GM12878 (cell line): ENCODE data around the gene SUGCT. TPM values are rescaled to one million over a fixed set of nuclear protein-coding genes. Genes with fewer than 3 reads are reported as not detected.

Source experiments
- ATAC-seq: fragments of 200-7000 bp; cut with Tn5 transposase; 3 replicates; pipeline ENCODE4 v1.9.1; 2020; ENCODE audit warnings: mild to moderate bottlenecking, moderate library complexity
- BruUV-seq: library from RNA; stranded (reverse); fragments of 400-500 nt; replicated peaks from 2 replicates; lab custom pipeline; 2021; lab: Mats Ljungman, UMichigan
- CTCF ChIA-PET: fragments of 300-600 bp; sonication (Branson Sonifier 250); formaldehyde crosslinking; extraction: SDS; loops from one replicate; lab custom pipeline; 2021; ENCODE audit warnings: inconsistent platforms; lab: Yijun Ruan, JAX
- POLR2A ChIA-PET: fragments of 350-600 bp; formaldehyde crosslinking; extraction: SDS; loops from one replicate; lab custom pipeline; 2021; ENCODE audit warnings: inconsistent platforms; lab: Charles Lee
- RAD21 ChIA-PET: fragments of 300-600 bp; sonication (Branson Sonifier 250); formaldehyde crosslinking; loops from one replicate; lab custom pipeline; 2023; ENCODE audit warnings: antibody characterized with exemption; ENCODE audit not compliant: unreplicated experiment; lab: Charles Lee
- SMC1A ChIA-PET: fragments of 300-600 bp; sonication (Branson Sonifier 250); formaldehyde crosslinking; loops from one replicate; lab custom pipeline; 2023; ENCODE audit not compliant: unreplicated experiment, uncharacterized antibody; lab: Charles Lee
- DNase-seq: peaks from one replicate; pipeline ENCODE4 v3.0.0-alpha.2; 2011; ENCODE audit warnings: low read depth, low spot score
- FAIRE-seq: peaks from 3 replicates; lab custom pipeline; 2011; peaks lifted over from hg19 to GRCh38; lab: Jason Lieb, UNC
- H2AFZ ChIP-seq: 2 replicates; pipeline ENCODE4 v1.6.0; 2011; ENCODE audit warnings: low read depth, low read length, control low read depth; ENCODE audit not compliant: control insufficient read depth
- H3K27ac ChIP-seq: 2 replicates; pipeline ENCODE4 v1.5.1; 2011; ENCODE audit warnings: control low read depth; ENCODE audit not compliant: control insufficient read depth, insufficient read depth
- H3K27me3 ChIP-seq, 2 experiments: replicated peaks in 1 of 2; 2 replicates each; pipeline versions ENCODE4 v1.6.0 to v1.6.1; 2011; ENCODE audit warnings: low read length in 1 of 2; ENCODE audit not compliant: control insufficient read depth in 2 of 2, insufficient read depth in 2 of 2
- H3K36me3 ChIP-seq, 2 experiments: 2 replicates each; pipeline ENCODE4 v1.5.1; 2011; ENCODE audit warnings: low read length in 1 of 2; ENCODE audit not compliant: control insufficient read depth in 2 of 2, insufficient read depth in 2 of 2
- H3K4me1 ChIP-seq: 2 replicates; pipeline ENCODE4 v1.6.1; 2011; ENCODE audit warnings: mild to moderate bottlenecking, low read length, moderate library complexity, mixed read lengths; ENCODE audit not compliant: control insufficient read depth, insufficient read depth
- H3K4me2 ChIP-seq: 2 replicates; pipeline ENCODE4 v1.6.0; 2011; ENCODE audit warnings: control low read depth; ENCODE audit not compliant: control insufficient read depth, insufficient read depth
- H3K4me3 ChIP-seq: fragments of 200-600 bp; sonication (generic); 2 replicates; pipeline ENCODE4 v1.5.1; 2016
- H3K79me2 ChIP-seq: 2 replicates; pipeline ENCODE4 v1.6.0; 2011; ENCODE audit warnings: low read length; ENCODE audit not compliant: control insufficient read depth, insufficient read depth
- H3K9ac ChIP-seq: 2 replicates; pipeline ENCODE4 v1.8.0; 2011; ENCODE audit warnings: low read length, control low read depth, mixed read lengths; ENCODE audit not compliant: control insufficient read depth, insufficient read depth
- H3K9me3 ChIP-seq: replicated peaks from 3 replicates; pipeline ENCODE4 v1.5.1; 2011; ENCODE audit warnings: mild to moderate bottlenecking, low read length; ENCODE audit not compliant: control insufficient read depth, insufficient read depth
- H4K20me1 ChIP-seq: 2 replicates; pipeline ENCODE4 v1.6.0; 2011; ENCODE audit not compliant: control insufficient read depth, insufficient read depth
- ASH2L ChIP-seq: fragments of 300-600, 200-600 bp; sonication (generic); IDR thresholded peaks from 2 replicates; pipeline ENCODE4 v1.6.1; 2017; ENCODE audit warnings: low read depth, mild to moderate bottlenecking, borderline replicate concordance
- ELK1 ChIP-seq: IDR thresholded peaks from 2 replicates; pipeline ENCODE4 v1.6.1; 2012; ENCODE audit warnings: low read depth, low read length, improper control_type of control experiment
- EP300 ChIP-seq, 2 experiments: fragments of 150-350 bp in 1 of 2; IDR thresholded peaks; 2 replicates each; pipeline ENCODE4 v1.6.1; 2011 to 2012; ENCODE audit warnings: low read depth in 2 of 2, low read length in 2 of 2, borderline replicate concordance in 1 of 2, improper control_type of control experiment in 1 of 2, inconsistent platforms in 1 of 2; ENCODE audit not compliant: control insufficient read depth in 1 of 2
- FOS ChIP-seq: IDR thresholded peaks from 3 replicates; pipeline ENCODE4 v1.6.1; 2011; ENCODE audit warnings: borderline replicate concordance; ENCODE audit not compliant: insufficient read length; ENCODE audit errors: extremely low read depth
- GABPA ChIP-seq: IDR thresholded peaks from 2 replicates; pipeline ENCODE4 v1.6.1; 2014; ENCODE audit warnings: antibody characterized with exemption, low read depth, mild to moderate bottlenecking, inconsistent platforms
- HDAC2 ChIP-seq: fragments of 200-600 bp; sonication (generic); IDR thresholded peaks from 2 replicates; pipeline ENCODE4 v1.6.1; 2017
- MAX ChIP-seq: IDR thresholded peaks from 2 replicates; pipeline ENCODE4 v1.6.1; 2012; ENCODE audit warnings: low read depth, low read length, improper control_type of control experiment
- MLLT1 ChIP-seq: fragments of 450-650 bp; IDR thresholded peaks from 2 replicates; pipeline ENCODE4 v1.6.1; 2016; ENCODE audit warnings: mild to moderate bottlenecking
- NFIC ChIP-seq: IDR thresholded peaks from 2 replicates; pipeline ENCODE4 v1.6.1; 2012; ENCODE audit warnings: low read depth, mild to moderate bottlenecking, inconsistent platforms, low read length, moderate library complexity
- NR2C2 ChIP-seq: IDR thresholded peaks from 2 replicates; pipeline ENCODE4 v1.6.1; 2011; ENCODE audit warnings: borderline replicate concordance, low read depth; ENCODE audit not compliant: control insufficient read depth, insufficient read length
- NRF1 ChIP-seq: conservative IDR thresholded peaks from 2 replicates; pipeline ENCODE4 v1.6.1; 2011; ENCODE audit warnings: mild to moderate bottlenecking, low read depth, low read length, improper control_type of control experiment
- PAX5 ChIP-seq: IDR thresholded peaks from 2 replicates; pipeline ENCODE4 v1.6.1; 2011; ENCODE audit warnings: low read depth, low read length, borderline replicate concordance
- POLR2AphosphoS5 ChIP-seq: IDR thresholded peaks from 2 replicates; pipeline ENCODE4 v1.6.1; 2011; ENCODE audit warnings: mild to moderate bottlenecking, low read length, inconsistent platforms
- RBBP5 ChIP-seq: fragments of 200-600 bp; sonication (generic); conservative IDR thresholded peaks from 2 replicates; pipeline ENCODE4 v1.6.1; 2016
- SP1 ChIP-seq: IDR thresholded peaks from one replicate; pipeline ENCODE4 v1.6.1; 2011; ENCODE audit warnings: low read depth, low read length
- SRF ChIP-seq, 2 experiments: IDR thresholded peaks; 2 replicates each; pipeline ENCODE4 v1.6.1; 2011; ENCODE audit warnings: low read depth in 2 of 2, low read length in 2 of 2, mild to moderate bottlenecking in 1 of 2, moderate library complexity in 1 of 2
- SUPT20H ChIP-seq: IDR thresholded peaks from 2 replicates; pipeline ENCODE4 v1.6.1; 2011; ENCODE audit warnings: low read depth, mild to moderate bottlenecking, low read length, moderate library complexity, borderline replicate concordance; ENCODE audit not compliant: control insufficient read depth
- ZBTB4 ChIP-seq: fragments of 450-650 bp; formaldehyde crosslinking; IDR thresholded peaks from 2 replicates; pipeline ENCODE4 v1.4.0; 2022; ENCODE audit warnings: mild to moderate bottlenecking, moderate library complexity
- ZNF217 ChIP-seq: fragments of 450-650 bp; IDR thresholded peaks from 2 replicates; pipeline ENCODE4 v1.6.1; 2017; ENCODE audit warnings: antibody characterized with exemption, mild to moderate bottlenecking
- ZNF622 ChIP-seq: fragments of 450-650 bp; IDR thresholded peaks from 2 replicates; pipeline ENCODE4 v1.6.1; 2017; ENCODE audit warnings: mild to moderate bottlenecking, inconsistent platforms
- WGBS: methylation state at CpG from one replicate; pipeline ENCODE4 v1.1.6; 2016; ENCODE audit warnings: low lambda C conversion rate; ENCODE audit not compliant: insufficient replicate concordance, insufficient coverage; ENCODE audit errors: missing lambda C conversion rate; 5-methylcytosine and 5-hydroxymethylcytosine counted together
- in situ Hi-C: fragments of 300-500 bp; cut with MboI; formaldehyde crosslinking; loops from 9 replicates; pipeline ENCODE4 v1.14.3; 2018; ENCODE audit warnings: mixed read lengths
- intact Hi-C: fragments of 100-400 bp; cut with micrococcal nuclease; formaldehyde crosslinking; loops from one replicate; pipeline ENCODE4 v1.14.2; 2022; ENCODE audit not compliant: unreplicated experiment
- polyA plus RNA-seq, 11 experiments: library from polyadenylated mRNA; depleted of rRNA in 4 of 11; unstranded in 6 of 11; stranded (reverse) in 5 of 11; fragments of >200 nt; fragmentation: Nextera tagmentation in 4 of 11; fragmentation: Illumina TruSeq in 1 of 11; extraction: Ambion mirVana in 4 of 11; extraction: Trizol in 1 of 11; gene quantifications; 1 replicate in 1 of 11; 2 replicates in 10 of 11; pipeline versions ENCODE4 v1.2.1 to v1.2.3, GENCODE V29; 2011 to 2016; ENCODE audit warnings: inconsistent platforms in 2 of 11, missing spikeins in 2 of 11, low read depth in 1 of 11
- total RNA-seq, 4 experiments: library from RNA; depleted of rRNA in 3 of 4; stranded (reverse); fragments of >200 nt in 3 of 4; fragmentation: Illumina TruSeq in 1 of 4; extraction: Trizol in 1 of 4; gene quantifications; 2 replicates each; pipeline versions ENCODE4 v1.2.1 to v1.2.3, GENCODE V29; 2013 to 2021

The SUGCT gene
- total and polyA plus RNA-seq, 10 of the 15 experiments (the other 5 are each of a cell fraction or from before 2014, with no cell fraction given), result 0.08 to 1.2 (median 0.67) TPM; not detected in 1

- FAIRE-seq (no peak), DNase-seq (no peak), ATAC-seq (no peak)
- Histone ChIP-seq H3K9ac (no peak overlapping the region), H3K4me2 (no peak overlapping the region), H2AFZ (no peak overlapping the region), H3K79me2 (no peaks in the 10 kb centered on the region), H4K20me1 (no peaks in the 10 kb centered on the region), H3K9me3 (no peaks in the 10 kb centered on the region), H3K4me1 (no peaks in the 10 kb centered on the region), H3K27ac (no peak overlapping the region), H3K4me3 (no peak overlapping the region), H3K27me3 (no peaks in the 10 kb centered on the region), H3K36me3 (no peaks in the 10 kb centered on the region)
- in situ Hi-C loops, result no loop called here
- WGBS, result 41% methylated on average over 1 of the region's 1 CpG
- intact Hi-C loops, result no loop called here
- POLR2A ChIA-PET, result no interaction called here
- RAD21 ChIA-PET, result no interaction called here
- CTCF ChIA-PET, result no interaction called here
- TF ChIP-seq MAX (no peak), GABPA (no peak), SUPT20H (no peak), HDAC2 (no peak), NR2C2 (no peak), MLLT1 (no peak), SP1 (no peak), FOS (no peak), RBBP5 (no peak), NRF1 (no peak), ZBTB4 (CRISPR knock-in tag) (no peak), PAX5 (no peak), POLR2AphosphoS5 (no peak), SRF (IDR thresholded peaks at IDR 0.05; ENCODE audit: low read depth in 2 of 2, low read length in 2 of 2) (no peak), NFIC (no peak), ELK1 (no peak), ZNF622 (no peak), ZNF217 (no peak), ASH2L (no peak), EP300 (IDR thresholded peaks at IDR 0.05; ENCODE audit: borderline replicate concordance in 1 of 2, control insufficient read depth in 1 of 2, low read depth in 2 of 2, low read length in 2 of 2) (no peak)
- TF ChIP-seq, all 136 proteins: peak for 0
- SMC1A ChIA-PET, result no interaction called here
- no TSS peak for BruUV-seq
Observed at GRCh38 chr7:40267583-40267982, 132.8 kb downstream of the SUGCT start.
